Measurements from ENCODE around the gene AKAP6.

The AKAP6 gene

GRCh38 chr14:32531942-32532515, 202.9 kb downstream of the AKAP6 start:
- no peak for DNase-seq (ENCODE audit: low read depth)

GRCh38 chr14:32534145-32534544, 205.0 kb downstream of the AKAP6 start:
- DNase-seq (ENCODE audit: low read depth) = no peak

GRCh38 chr14:32536175-32536574, 207.1 kb downstream of the AKAP6 start:
- DNase-seq (ENCODE audit: low read depth) = no peak

GRCh38 chr14:32537166-32537565, 208.1 kb downstream of the AKAP6 start:
- DNase-seq (ENCODE audit: low read depth) = no peak

GRCh38 chr14:32542507-32542906, 213.4 kb downstream of the AKAP6 start:
- no peak for DNase-seq (ENCODE audit: low read depth)

GRCh38 chr14:32545095-32545494, 216.0 kb downstream of the AKAP6 start:
- no peak for DNase-seq (ENCODE audit: low read depth)

- DNase-seq (ENCODE audit: low read depth) = no peak
These were observed 216.6 kb downstream of the AKAP6 start for GRCh38 chr14:32545506-32546210.

- no peak for DNase-seq (ENCODE audit: low read depth)
These were observed 217.1 kb downstream of the AKAP6 start for GRCh38 chr14:32546246-32546645.

- DNase-seq (ENCODE audit: low read depth) = no peak
These were observed 223.7 kb downstream of the AKAP6 start for GRCh38 chr14:32552766-32553165.

- DNase-seq (ENCODE audit: low read depth) = no peak
These were observed 229.9 kb downstream of the AKAP6 start for GRCh38 chr14:32559048-32559447.

GRCh38 chr14:32559590-32559989, 230.5 kb downstream of the AKAP6 start:
- no peak for DNase-seq (ENCODE audit: low read depth)

- DNase-seq (ENCODE audit: low read depth) = peak; percentile 73
These were observed 231.2 kb downstream of the AKAP6 start for GRCh38 chr14:32560209-32560857.

- DNase-seq (ENCODE audit: low read depth) = peak; percentile 38
These were observed 232.4 kb downstream of the AKAP6 start for GRCh38 chr14:32561520-32561919.

GRCh38 chr14:32564596-32564995, 235.5 kb downstream of the AKAP6 start:
- DNase-seq (ENCODE audit: low read depth) = peak; percentile 19

GRCh38 chr14:32565256-32565655, 236.2 kb downstream of the AKAP6 start:
- no peak for DNase-seq (ENCODE audit: low read depth)

- DNase-seq (ENCODE audit: low read depth) = peak; percentile 25
These were observed 238.7 kb downstream of the AKAP6 start for GRCh38 chr14:32567543-32568384.

GRCh38 chr14:32571551-32571950, 242.5 kb downstream of the AKAP6 start:
- no peak for DNase-seq (ENCODE audit: low read depth)

GRCh38 chr14:32571995-32572866, 243.1 kb downstream of the AKAP6 start:
- no peak for DNase-seq (ENCODE audit: low read depth)

- no peak for DNase-seq (ENCODE audit: low read depth)
These were observed 243.7 kb downstream of the AKAP6 start for GRCh38 chr14:32572867-32573150.

- DNase-seq (ENCODE audit: low read depth) = no peak
These were observed 245.2 kb downstream of the AKAP6 start for GRCh38 chr14:32574269-32574668.

GRCh38 chr14:32576088-32576795, 247.1 kb downstream of the AKAP6 start:
- peak; percentile 51 for DNase-seq (ENCODE audit: low read depth)
